Activated T-cell treated with anti-CD3 and anti-CD28 coated beads for 1 hour (primary cell): ENCODE measurements around the gene PDE6H.
A peak's percentile ranks its signal among the peaks of the same experiment; 100 is the strongest.

Source experiments
- DNase-seq: peaks from one replicate; pipeline ENCODE4 v3.0.0-alpha.2; 2020; ENCODE audit warnings: low read depth

The PDE6H gene

DNA sequence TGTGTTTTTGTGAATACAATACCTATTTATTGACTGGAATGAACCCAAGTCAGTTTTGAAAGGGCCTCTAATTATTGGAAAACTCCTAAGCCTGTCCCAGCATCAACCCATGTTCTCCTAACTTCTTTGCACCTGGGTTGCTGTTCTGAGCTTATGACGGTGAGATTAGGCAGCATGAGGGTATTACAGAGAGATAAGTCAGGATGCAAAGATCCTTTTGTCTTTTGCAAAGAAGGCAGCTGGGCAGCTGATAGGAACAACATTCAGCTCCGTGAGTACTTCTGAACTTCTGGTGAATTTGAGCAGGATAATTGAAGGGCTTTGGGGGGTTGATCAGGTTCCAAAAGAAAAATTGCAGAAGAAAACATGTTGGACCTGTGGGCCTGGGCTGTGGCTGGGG, at the start of gene PDE6H:
TSS of gene PDE6H (plus strand) at position 227 of the 400 bp plus-strand sequence. CDS start 4,971 bp downstream, outside the sequence.
- DNase-seq, result no peak

DNA sequence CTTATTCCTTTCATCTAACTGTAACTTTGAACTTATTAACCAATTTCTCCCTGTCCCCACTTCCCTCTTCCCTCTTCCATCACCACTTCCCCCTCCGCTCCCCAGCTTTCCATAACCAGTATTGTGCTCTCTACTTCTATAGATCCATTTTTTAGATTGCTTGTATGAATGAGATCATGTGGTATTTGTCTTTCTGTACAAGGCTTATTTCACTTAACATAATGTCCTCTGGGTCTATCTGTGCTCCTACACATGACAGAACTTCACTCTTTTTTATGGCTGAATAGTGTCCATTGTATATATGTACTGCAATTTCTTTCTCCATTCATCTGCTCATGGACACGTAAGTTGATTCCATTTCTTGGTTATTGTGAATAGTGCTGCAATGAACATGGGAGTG, 48.9 kb upstream of the PDE6H start:
- no peak for DNase-seq

DNA sequence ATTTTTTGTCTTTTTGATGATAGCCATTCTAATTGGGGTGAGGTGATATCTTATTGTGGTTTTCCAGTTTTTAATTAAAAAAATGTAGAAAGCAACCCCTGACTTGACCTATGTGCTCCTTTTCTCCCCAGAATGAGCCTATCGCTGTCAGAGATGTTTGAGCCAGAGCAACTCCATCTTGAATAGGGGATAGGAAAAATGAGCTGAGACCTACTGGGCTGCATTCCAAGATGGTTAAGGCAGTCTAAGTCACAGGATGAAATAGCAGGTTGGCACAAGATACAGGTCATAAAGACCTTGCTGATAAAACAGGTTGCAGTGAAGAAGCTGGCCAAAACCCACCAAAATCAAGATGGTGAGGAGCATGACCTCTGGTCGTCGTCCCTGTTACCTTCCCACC, 48.3 kb upstream of the PDE6H start:
- no peak for DNase-seq

DNA sequence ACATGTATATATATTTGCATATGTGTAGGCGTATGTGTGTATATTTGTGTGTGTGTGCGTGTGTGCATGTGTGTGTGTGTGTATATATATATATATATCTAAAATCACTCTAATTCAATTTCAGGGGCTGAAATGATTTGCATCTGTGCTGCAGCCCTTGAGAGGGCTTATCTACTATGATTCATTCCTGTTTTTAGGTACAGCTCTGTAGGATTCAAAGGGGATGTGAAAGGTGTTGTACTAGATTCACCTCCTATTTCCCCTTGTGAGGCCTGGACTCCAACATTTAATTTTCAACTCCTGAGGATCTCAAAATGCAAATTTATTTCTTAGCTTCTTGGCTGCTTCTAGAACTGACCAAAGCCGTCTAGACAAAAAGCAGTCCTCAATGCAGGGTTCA, 45.6 kb upstream of the PDE6H start:
- DNase-seq, result no peak

DNA sequence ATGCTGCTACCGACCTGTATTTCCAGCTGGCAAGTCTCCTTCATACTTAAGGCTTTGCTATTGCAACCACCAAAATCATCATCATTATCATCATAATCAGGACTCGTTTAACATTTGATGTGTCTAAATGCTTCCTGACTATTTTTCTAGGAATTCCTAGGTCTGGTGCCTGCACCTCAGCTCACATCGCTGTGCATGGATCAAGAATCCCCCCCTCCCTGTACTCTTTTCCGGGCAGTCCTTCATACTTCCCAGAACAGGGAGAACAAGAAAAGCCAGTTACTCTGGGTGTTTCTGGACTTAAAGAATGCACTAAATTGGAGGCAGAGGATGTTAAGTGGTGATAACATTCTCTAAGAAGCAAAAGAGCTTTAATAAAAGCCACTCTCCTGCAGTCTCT, 43.9 kb upstream of the PDE6H start:
- DNase-seq, result no peak

DNA sequence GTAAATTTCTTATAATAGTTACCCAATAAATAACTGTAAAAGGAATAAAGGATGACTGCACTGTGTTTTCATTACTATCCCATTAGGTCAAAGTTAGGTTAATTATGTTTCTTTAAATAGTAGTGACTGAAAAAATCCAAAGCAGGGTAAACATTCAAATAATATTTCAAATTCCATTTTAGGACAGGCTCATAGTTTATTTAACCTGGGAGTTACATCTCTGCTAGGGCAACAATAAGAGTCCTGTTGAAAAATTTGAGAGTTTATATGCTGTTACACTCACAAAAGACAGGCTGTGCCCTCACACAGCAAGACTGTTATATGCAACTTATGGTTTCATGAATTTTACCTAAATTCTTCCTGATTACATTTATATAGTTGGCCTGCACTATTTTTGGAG, 42.5 kb upstream of the PDE6H start:
- DNase-seq, result no peak

DNA sequence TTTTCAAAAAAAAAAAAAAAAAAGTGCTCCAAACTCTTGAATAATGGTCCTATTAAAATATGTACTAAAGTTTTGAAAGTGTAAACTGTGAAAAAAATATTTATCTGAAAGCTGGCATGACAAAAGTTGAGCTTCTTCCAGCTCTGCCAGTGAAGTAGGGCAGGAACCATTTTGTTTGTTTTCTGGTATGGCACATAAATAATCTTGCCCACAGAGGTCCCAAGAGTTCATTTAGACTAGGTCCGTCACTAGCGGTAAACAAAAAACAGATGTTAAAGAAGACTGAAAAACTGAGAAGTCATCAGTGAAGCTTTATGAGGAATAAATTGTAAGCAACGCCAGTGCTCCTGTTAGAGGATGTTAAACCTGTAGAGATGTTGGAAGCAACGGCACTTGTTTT, 41.5 kb upstream of the PDE6H start:
- no peak for DNase-seq

DNA sequence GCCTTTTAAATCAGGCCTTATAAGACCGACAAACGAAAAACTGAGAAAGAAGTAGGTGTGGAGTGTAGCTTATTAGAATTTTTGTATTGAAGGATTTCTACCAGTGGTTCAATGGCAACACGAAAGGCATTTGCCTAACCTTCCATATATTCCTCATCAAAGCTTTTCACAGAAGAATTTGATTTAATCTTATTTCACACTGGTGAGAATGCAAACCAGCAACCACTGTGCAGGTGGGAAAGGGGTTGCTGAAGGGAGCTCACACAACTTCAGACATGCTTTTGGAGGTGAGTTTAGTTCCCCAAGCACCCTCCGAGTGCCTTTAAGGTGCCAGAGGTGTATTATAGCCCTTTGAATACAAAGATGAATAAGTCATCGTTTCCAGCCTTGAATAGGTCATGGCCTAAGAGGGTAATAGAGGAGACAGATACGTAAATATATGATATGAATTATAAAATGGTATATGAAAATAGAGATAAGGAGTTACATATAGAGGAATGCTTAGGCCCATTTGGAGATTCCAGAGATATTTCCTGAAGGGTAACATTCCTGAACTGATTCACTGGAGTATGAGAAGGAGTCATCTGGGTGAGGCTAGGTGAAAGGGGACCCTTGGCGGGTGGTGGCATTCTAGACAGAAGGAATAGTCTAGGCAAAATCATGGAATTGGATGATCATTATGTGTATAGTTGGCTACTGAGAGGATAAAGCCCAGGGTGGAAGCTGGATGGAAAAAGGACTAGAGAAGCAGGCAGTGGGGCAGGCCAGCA, 40.9 kb upstream of the PDE6H start:
- DNase-seq, result no peak

DNA sequence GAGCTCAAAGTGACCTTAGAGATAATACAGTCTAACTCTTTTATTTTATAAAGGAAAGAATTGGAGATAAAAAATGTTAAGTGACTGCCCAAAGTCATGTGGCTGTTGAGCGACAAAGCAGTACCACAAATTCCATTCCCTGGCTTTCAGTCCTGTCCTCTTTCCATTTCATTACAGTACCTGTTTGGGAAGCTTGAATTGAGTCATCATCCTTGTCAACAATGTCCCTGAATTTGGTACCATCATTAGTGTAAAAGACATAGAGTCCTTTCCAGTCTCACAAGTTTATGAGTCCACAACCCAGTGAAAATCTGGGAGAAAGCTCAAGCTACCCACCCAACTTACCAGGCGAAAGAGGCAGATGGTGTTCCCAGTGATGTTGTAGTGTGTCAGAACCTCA, 38.3 kb upstream of the PDE6H start:
- no peak for DNase-seq

DNA sequence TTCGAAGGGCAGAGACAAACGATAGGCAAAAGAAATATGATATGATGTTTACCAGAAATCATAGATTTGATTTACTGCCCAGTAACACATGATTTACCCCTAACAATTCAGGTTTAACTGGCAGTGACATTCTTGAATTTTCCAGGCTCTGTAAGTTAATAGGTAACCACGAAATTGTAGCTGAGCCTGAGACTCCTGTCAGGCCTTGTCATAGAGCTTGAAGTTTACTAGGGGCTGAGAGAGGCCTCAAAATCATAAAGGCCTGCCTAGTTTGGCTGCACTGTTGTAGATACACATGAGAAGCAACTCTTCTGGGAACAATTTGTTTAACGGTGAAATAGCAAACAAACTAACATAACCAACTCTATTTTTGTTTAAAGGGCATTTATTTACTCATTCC, 37.8 kb upstream of the PDE6H start:
- no peak for DNase-seq

DNA sequence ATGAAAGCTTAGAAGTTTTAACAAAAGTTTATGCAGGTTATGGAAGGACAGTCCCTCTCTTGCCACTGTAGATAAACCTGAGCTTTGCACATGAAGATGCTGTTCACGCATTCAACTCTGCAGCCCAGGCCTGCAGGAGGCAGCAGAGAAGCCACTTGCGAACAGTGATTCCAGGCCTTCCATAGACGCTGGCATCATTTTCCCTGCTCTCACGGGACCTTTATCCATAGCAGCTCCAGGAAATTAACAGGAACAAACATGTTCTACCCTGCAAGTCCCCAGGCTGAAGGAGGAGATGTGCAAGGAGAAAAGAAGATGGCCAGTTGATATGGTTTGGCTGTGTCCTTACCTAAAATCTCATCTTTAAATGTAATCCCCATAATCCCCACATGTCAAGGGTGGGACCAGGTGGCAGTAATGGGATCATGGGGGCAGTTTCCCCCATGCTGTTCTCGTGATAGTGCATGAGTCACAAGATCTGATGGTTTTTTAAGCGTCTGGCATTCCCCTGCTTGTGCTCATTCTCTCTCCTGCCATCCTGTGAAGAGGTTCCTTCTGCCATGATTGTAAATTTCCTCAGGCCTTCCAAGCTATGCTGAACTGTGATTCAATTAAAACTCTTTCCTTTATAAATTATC, 36.5 kb upstream of the PDE6H start:
- DNase-seq, result no peak

DNA sequence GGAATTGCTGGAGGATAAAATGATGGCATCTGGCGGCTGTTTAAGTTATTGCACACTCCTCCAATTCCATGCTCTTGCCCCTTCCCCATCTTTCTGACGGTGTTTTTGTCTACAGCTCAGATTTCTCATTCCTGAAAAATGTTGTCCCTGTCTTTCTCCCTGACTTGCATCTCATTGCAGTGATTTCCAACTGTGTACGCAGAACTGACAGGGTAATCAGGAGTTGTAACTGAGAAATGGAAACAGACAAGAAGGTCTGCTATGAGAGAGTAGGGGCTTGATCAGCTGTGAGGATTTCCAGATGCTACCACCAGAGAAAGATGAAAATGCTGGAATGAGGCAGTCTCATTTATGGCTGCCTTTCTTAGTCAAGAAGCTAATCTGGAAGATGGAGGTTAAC, 35.8 kb upstream of the PDE6H start:
- no peak for DNase-seq

DNA sequence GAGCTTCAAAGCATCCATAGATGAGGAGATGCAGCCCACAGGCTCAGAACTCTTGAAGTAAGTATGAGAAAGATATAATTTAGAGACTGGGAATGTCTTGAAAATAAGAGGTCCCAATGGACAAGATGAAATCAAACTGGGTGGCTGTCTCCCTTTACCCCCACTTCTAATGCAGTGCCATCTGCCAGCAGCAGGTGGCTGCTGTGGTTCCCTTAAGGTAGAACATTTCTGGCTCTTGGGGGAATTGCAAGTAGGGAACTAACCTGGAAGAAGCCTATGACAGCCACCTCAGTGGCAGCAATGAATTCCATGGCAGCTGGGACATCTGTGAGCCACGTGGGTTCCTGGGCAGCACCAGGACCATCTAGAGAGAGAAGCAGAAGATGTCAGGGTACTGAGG, 35.2 kb upstream of the PDE6H start:
- no peak for DNase-seq

DNA sequence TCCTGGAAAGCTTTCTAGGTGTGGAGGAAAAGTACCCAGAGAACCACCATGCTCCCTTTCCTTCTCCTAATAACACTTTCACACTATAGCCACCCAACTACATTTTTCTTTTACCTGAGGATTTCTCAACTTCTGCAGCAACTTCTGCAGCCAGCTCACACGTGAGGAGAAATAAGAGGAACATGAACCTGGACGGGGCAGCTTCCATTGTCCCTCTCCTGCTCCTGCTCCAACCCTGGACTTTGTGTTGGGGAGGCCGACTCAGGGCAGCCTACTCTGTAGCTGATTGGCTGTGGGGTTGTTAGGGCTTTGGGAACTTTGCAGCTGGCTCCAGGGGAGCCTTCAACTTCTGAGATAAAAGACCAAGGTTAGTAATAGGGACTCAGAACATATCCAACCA, 34.5 kb upstream of the PDE6H start, which contains the start of gene ERP27:
TSS of gene ERP27 (minus strand) at position 237 of the 400 bp plus-strand sequence. CDS start at position 208, 29 bp downstream.
- no peak for DNase-seq

DNA sequence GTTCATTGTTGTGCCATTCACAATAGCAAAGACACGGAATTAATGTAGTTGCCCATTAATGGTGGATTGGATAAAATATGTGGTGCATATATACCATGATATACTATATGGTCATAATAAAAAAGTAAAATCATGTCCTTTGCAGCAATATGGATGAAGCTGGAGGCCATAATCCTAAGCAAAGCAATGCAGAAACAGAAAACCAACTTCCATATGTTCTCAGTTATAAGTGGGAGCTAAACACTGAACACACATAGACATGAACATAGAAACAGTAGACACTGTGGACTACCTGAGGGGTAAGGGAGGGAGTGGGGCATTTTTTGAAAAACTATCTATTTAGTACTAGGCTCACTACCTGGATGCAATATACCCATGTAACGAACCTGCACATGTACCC, 31.5 kb upstream of the PDE6H start:
- no peak for DNase-seq

DNA sequence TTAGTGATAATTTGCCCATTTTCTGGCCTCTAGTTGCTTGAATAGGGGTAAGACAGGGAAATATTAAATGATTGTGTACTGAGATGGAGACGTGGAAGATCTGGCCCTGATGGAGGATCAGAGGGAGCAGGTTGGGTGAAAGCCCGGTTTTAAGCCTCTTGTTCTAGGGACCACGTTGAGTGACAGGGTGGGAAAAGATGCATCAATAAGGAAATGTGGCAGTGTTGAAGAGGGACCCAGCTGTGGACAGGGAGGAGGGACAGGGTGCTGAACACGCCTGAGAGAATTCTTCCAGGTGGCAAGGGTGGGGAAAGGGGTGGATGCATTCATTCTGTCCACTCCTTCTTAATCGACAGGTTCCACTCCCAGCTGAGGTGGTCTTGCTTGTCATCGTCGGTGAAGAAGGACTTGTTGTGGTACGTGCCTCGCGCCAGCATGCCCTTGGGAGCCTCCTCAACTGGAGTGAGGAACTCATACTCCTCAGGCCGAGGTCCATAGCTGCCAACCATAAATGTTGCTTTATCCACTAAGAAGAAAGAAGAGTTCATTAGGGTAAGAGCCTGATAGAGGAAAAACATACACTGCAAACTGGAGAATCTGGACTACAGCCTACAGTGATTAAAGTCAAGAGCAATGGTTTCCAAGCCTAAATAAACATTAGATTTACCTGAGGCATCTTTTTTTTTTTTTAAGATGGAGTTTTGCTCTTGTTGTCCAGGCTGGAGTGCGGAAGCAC, 30.5 kb upstream of the PDE6H start:
- no peak for DNase-seq

DNA sequence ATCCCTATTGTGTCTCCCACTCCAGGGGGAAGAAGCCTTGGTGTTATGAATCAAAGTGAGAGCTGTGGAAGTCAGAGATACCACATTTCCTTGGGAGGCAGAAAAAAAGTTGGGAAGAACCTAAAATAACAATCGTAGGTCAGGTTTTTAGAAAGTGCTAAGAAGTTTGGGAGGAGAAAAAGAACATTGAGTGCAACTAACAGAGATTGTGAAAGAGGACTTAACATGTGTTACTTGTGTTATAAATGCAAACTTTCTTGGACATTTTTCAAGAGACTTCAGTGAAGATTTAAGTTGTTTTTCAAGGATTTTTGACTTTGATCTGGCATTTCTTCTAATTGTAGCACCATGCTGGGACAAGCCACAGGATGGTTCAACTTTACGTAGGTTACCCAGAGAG, 26.7 kb upstream of the PDE6H start:
- no peak for DNase-seq

DNA sequence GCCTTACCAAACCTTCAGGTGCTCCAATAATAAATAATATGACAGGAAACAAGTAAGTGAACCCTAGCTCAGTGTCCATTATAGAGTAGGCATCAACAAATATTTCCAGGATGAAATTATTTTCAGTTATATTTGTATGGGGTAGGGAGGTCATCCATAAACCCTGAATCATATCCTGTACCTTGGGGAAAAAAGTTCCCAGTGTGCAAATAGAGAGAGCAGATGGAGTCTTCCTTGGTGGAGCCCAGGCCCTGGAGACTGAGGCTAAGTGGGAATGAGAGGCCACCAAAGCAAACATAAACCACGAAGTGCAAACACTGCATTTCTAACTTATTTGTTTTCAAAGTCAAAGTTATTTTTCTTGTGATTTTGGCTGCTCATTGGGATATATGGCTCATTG, 26.0 kb upstream of the PDE6H start:
- DNase-seq, result no peak

DNA sequence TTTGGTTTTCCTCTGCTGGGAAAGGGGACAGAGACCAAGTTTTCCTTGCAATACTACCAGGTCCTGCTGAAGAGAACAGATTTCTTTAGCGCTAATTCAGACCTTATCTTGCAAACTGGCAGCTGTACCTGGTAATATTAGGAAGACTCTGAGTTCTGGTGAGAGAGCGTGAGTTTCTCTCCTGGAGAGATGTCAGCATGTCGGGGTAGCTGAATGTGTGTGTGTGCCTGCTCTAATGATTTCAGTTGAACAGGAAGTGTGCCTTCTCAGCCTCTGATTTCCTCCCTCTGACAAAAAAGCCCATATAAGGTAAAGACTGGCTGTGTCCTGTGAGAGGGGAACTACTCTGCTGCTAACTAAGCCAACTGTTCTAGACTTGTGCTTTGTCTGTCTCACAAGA, 24.2 kb upstream of the PDE6H start:
- DNase-seq, result peak; percentile 17

DNA sequence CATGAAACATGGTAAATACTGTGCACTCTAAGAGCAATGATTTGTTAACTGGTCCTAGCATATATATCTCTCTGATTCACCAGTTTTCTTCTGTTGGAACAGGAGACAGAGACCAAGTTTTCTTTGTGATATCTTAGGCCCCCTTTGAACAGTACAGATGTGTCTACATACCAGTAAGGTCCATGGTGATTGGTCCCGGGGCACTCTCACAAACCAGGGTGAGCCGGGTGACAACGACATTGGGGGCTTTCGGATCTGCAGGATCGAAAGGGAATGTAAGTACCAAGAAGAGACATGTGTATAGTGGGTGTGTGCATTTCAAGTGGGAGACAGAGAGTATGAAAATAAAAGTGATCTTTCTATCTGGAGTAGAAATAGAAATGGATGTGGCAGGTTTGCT, 23.2 kb upstream of the PDE6H start:
- DNase-seq, result no peak

DNA sequence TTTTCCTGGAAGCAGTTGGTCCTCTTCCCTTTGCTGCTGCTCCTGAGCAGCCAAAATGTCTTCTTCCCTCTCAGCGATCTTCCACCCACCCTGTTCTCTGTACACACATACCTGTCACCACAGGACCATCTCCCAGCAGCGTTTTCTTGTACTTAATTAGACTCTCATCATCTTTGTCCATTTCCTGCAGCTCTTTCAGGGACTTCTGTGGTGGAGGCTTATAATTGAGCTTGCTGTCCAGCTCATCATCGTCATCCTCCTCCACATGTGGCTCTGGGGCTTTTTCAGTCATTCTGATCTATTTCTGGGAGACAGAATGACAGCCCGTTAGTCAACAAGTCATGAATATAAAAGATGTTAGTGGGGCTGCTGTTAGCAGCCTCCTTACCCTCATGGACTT, 22.4 kb upstream of the PDE6H start:
- no peak for DNase-seq

DNA sequence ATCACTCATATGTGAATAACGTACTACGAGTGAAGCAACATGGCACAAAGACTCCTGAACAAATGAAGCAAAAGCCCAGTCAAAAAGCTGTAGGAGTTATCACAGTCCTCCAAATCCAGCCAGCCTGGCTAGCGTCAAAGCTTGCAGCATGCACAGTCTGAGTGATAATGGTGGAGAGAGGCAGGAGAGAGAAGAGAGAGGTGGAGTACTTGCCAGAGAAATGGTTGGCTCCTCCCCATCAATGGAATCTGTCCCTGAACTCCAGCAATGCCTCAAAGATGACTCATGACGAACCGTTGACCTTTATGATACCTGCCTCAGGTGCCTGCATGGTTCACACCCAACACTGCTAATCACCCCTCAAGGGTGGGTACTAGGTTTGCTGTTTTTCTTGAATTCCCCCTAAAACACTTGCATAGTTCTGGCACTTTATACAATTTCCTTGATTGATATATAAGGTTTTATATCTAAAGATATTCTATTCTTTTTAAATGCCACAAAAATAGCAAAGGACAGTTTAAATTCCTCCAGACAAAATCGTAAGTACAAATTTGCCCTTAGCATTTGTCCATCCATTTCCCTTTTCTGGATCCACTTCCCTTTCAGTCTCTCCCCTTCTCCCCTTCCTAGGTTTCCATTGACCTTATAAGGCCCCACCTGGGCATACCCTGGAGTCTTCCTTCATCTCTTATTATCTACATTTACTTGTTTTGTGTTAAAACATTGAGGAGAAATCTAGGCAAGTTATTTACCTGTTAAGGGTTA, 21.7 kb upstream of the PDE6H start:
- no peak for DNase-seq
